ENCODE data around the gene TNC.

The TNC gene

GRCh38 chr9:114995681-114996221, 122.2 kb downstream of the TNC start:
- H3K27me3 ChIP-seq (ENCODE audit: insufficient read depth, low read length), result no peaks in the 10 kb centered on the region

GRCh38 chr9:114994768-114995167, 123.2 kb downstream of the TNC start:
- no peaks in the 10 kb centered on the region for H3K27me3 ChIP-seq (ENCODE audit: insufficient read depth, low read length)
- no peaks in the 10 kb centered on the region for H3K79me2 ChIP-seq (ENCODE audit: control insufficient read depth, insufficient read depth, low read length, unreplicated experiment)
- no peaks in the 10 kb centered on the region for H3K36me3 ChIP-seq (ENCODE audit: insufficient read depth, low read length)
- peaks cover 2% of the 10 kb centered on the region for H3K4me1 ChIP-seq (ENCODE audit: control insufficient read depth, insufficient read depth, low read length, unreplicated experiment)
- no peak overlapping the region for H2AFZ ChIP-seq (ENCODE audit: low read length, unreplicated experiment)
- H3K27ac ChIP-seq (ENCODE audit: low read depth, low read length), result no peak overlapping the region
- no peak overlapping the region for H3K4me3 ChIP-seq (ENCODE audit: low read depth, low read length)

More at GRCh38 chr9:114995681-114996221, 122.2 kb downstream of the TNC start:
- no peaks in the 10 kb centered on the region for H3K4me1 ChIP-seq (ENCODE audit: control insufficient read depth, insufficient read depth, low read length, unreplicated experiment)
- no peak overlapping the region for H3K4me3 ChIP-seq (ENCODE audit: low read depth, low read length)
- no peaks in the 10 kb centered on the region for H3K36me3 ChIP-seq (ENCODE audit: insufficient read depth, low read length)
- H3K27ac ChIP-seq (ENCODE audit: low read depth, low read length), result no peak overlapping the region
- no peaks in the 10 kb centered on the region for H3K79me2 ChIP-seq (ENCODE audit: control insufficient read depth, insufficient read depth, low read length, unreplicated experiment)
- no peak overlapping the region for H2AFZ ChIP-seq (ENCODE audit: low read length, unreplicated experiment)

- Histone ChIP-seq H3K4me3 (ENCODE audit: low read depth, low read length) (no peak overlapping the region), H3K36me3 (ENCODE audit: insufficient read depth, low read length) (no peaks in the 10 kb centered on the region), H3K79me2 (ENCODE audit: control insufficient read depth, insufficient read depth, low read length, unreplicated experiment) (no peaks in the 10 kb centered on the region), H3K27ac (ENCODE audit: low read depth, low read length) (no peak overlapping the region), H3K4me1 (ENCODE audit: control insufficient read depth, insufficient read depth, low read length, unreplicated experiment) (peaks cover 14% of the 10 kb centered on the region), H3K27me3 (ENCODE audit: insufficient read depth, low read length) (no peaks in the 10 kb centered on the region), H2AFZ (ENCODE audit: low read length, unreplicated experiment) (no peak overlapping the region)
Measured at GRCh38 chr9:114991861-114992260, 126.1 kb downstream of the TNC start.

GRCh38 chr9:114990901-114991300, 127.1 kb downstream of the TNC start:
- H3K79me2 ChIP-seq (ENCODE audit: control insufficient read depth, insufficient read depth, low read length, unreplicated experiment), result no peaks in the 10 kb centered on the region
- H3K36me3 ChIP-seq (ENCODE audit: insufficient read depth, low read length), result no peaks in the 10 kb centered on the region
- H3K27me3 ChIP-seq (ENCODE audit: insufficient read depth, low read length), result 0 out of 2 replicates have a peak, but pooled peaks cover 8% of the 10 kb centered on the region
- no peak overlapping the region for H2AFZ ChIP-seq (ENCODE audit: low read length, unreplicated experiment)
- peaks cover 14% of the 10 kb centered on the region for H3K4me1 ChIP-seq (ENCODE audit: control insufficient read depth, insufficient read depth, low read length, unreplicated experiment)
- H3K27ac ChIP-seq (ENCODE audit: low read depth, low read length), result no peak overlapping the region
- no peak overlapping the region for H3K4me3 ChIP-seq (ENCODE audit: low read depth, low read length)

GRCh38 chr9:114989600-114990410, 128.2 kb downstream of the TNC start:
- Histone ChIP-seq H2AFZ (ENCODE audit: low read length, unreplicated experiment) (no peak overlapping the region), H3K4me1 (ENCODE audit: control insufficient read depth, insufficient read depth, low read length, unreplicated experiment) (peaks cover 14% of the 10 kb centered on the region), H3K4me3 (ENCODE audit: low read depth, low read length) (no peak overlapping the region), H3K27ac (ENCODE audit: low read depth, low read length) (no peak overlapping the region), H3K27me3 (ENCODE audit: insufficient read depth, low read length) (0 out of 2 replicates have a peak, but pooled peaks cover 8% of the 10 kb centered on the region), H3K36me3 (ENCODE audit: insufficient read depth, low read length) (no peaks in the 10 kb centered on the region), H3K79me2 (ENCODE audit: control insufficient read depth, insufficient read depth, low read length, unreplicated experiment) (no peaks in the 10 kb centered on the region)

- Histone ChIP-seq H3K27ac (ENCODE audit: low read depth, low read length) (no peak overlapping the region), H3K4me3 (ENCODE audit: low read depth, low read length) (no peak overlapping the region), H2AFZ (ENCODE audit: low read length, unreplicated experiment) (no peak overlapping the region), H3K79me2 (ENCODE audit: control insufficient read depth, insufficient read depth, low read length, unreplicated experiment) (no peaks in the 10 kb centered on the region), H3K27me3 (ENCODE audit: insufficient read depth, low read length) (0 out of 2 replicates have a peak, but pooled peaks cover 8% of the 10 kb centered on the region), H3K36me3 (ENCODE audit: insufficient read depth, low read length) (no peaks in the 10 kb centered on the region), H3K4me1 (ENCODE audit: control insufficient read depth, insufficient read depth, low read length, unreplicated experiment) (peaks cover 14% of the 10 kb centered on the region)
Measured at GRCh38 chr9:114988962-114989599, 128.9 kb downstream of the TNC start.

GRCh38 chr9:114987116-114987515, 130.8 kb downstream of the TNC start:
- no peak overlapping the region for H2AFZ ChIP-seq (ENCODE audit: low read length, unreplicated experiment)
- no peaks in the 10 kb centered on the region for H3K79me2 ChIP-seq (ENCODE audit: control insufficient read depth, insufficient read depth, low read length, unreplicated experiment)
- peaks cover 14% of the 10 kb centered on the region for H3K4me1 ChIP-seq (ENCODE audit: control insufficient read depth, insufficient read depth, low read length, unreplicated experiment)
- H3K27me3 ChIP-seq (ENCODE audit: insufficient read depth, low read length), result 0 out of 2 replicates have a peak, but pooled peaks cover 8% of the 10 kb centered on the region
- no peak overlapping the region for H3K27ac ChIP-seq (ENCODE audit: low read depth, low read length)
- no peaks in the 10 kb centered on the region for H3K36me3 ChIP-seq (ENCODE audit: insufficient read depth, low read length)
- no peak overlapping the region for H3K4me3 ChIP-seq (ENCODE audit: low read depth, low read length)

GRCh38 chr9:114985959-114986501, 131.9 kb downstream of the TNC start:
- H2AFZ ChIP-seq (ENCODE audit: low read length, unreplicated experiment), result no peak overlapping the region
- H3K27ac ChIP-seq (ENCODE audit: low read depth, low read length), result no peak overlapping the region
- H3K4me1 ChIP-seq (ENCODE audit: control insufficient read depth, insufficient read depth, low read length, unreplicated experiment), result peaks cover 20% of the 10 kb centered on the region
- no peaks in the 10 kb centered on the region for H3K36me3 ChIP-seq (ENCODE audit: insufficient read depth, low read length)
- 0 out of 2 replicates have a peak, but pooled peaks cover 8% of the 10 kb centered on the region for H3K27me3 ChIP-seq (ENCODE audit: insufficient read depth, low read length)
- H3K4me3 ChIP-seq (ENCODE audit: low read depth, low read length), result no peak overlapping the region
- no peaks in the 10 kb centered on the region for H3K79me2 ChIP-seq (ENCODE audit: control insufficient read depth, insufficient read depth, low read length, unreplicated experiment)

- H3K4me3 ChIP-seq (ENCODE audit: low read depth, low read length), result no peak overlapping the region
- H3K4me1 ChIP-seq (ENCODE audit: control insufficient read depth, insufficient read depth, low read length, unreplicated experiment), result peaks cover 11% of the 10 kb centered on the region
- H3K79me2 ChIP-seq (ENCODE audit: control insufficient read depth, insufficient read depth, low read length, unreplicated experiment), result no peaks in the 10 kb centered on the region
- no peaks in the 10 kb centered on the region for H3K36me3 ChIP-seq (ENCODE audit: insufficient read depth, low read length)
- H3K27ac ChIP-seq (ENCODE audit: low read depth, low read length), result no peak overlapping the region
- H3K27me3 ChIP-seq (ENCODE audit: insufficient read depth, low read length), result peaks cover 13% of the 10 kb centered on the region
- no peak overlapping the region for H2AFZ ChIP-seq (ENCODE audit: low read length, unreplicated experiment)
Measured at GRCh38 chr9:114981063-114981462, 136.9 kb downstream of the TNC start.

- Histone ChIP-seq H2AFZ (ENCODE audit: low read length, unreplicated experiment) (no peak overlapping the region), H3K4me3 (ENCODE audit: low read depth, low read length) (no peak overlapping the region), H3K4me1 (ENCODE audit: control insufficient read depth, insufficient read depth, low read length, unreplicated experiment) (peaks cover 10% of the 10 kb centered on the region), H3K79me2 (ENCODE audit: control insufficient read depth, insufficient read depth, low read length, unreplicated experiment) (no peaks in the 10 kb centered on the region), H3K27me3 (ENCODE audit: insufficient read depth, low read length) (peaks cover 5% of the 10 kb centered on the region), H3K27ac (ENCODE audit: low read depth, low read length) (no peak overlapping the region), H3K36me3 (ENCODE audit: insufficient read depth, low read length) (no peaks in the 10 kb centered on the region)
Measured at GRCh38 chr9:114973216-114973615, 144.7 kb downstream of the TNC start.

Data from ACC112 (cell line).